PC-3 (cell line): ENCODE results near the gene PRRC2B.
"Not testable (repeated sequence)": the region's sequence is repeated elsewhere in the genome, so short reads cannot be mapped to it uniquely, and the experiment has no call there.

ENCODE experiments used
- EZH2 ChIP-seq: fragments of 300-600 bp; sonication (generic); IDR thresholded peaks from one replicate; pipeline ENCODE4 v1.6.1; 2017; ENCODE audit warnings: antibody characterized with exemption, mild to moderate bottlenecking, low read length; ENCODE audit not compliant: unreplicated experiment
- TF ChIP-seq, protein P1 (sequence below): fragments of 300-600 bp; sonication (generic); conservative IDR thresholded peaks from 2 replicates; pipeline ENCODE4 v1.5.1; 2017; ENCODE audit warnings: antibody characterized with exemption, low read depth, mild to moderate bottlenecking, low read length

DNA sequence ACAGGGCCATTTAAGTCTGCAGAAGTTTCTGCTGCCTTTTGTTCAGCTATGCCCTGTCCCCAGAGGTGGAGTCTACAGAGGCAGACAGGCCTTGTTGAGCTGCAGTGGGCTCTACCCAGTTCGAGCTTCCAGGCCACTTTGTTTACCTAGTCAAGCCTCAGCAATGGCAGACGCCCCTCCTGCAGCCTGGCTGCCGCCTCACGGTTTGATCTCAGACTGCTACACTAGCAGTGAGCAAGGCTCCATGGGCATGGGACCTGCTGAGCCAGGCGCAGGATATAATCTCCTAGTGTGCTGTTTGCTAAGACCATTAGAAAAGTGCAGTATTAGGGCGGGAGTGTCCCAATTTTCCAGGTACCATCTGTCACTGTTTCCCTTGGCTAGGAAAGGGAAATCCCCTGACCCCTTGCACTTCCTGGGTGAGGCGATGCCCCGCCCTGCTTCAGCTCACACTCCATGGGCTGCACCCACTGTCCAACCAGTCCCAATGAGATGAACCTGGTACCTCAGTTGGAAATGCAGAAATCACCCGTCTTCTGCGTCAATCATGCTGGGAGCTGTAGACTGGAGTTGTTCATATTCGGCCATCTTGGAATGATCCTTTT lies 48.9 kb upstream of the PRRC2B start:
- TF ChIP-seq, protein P1, sequence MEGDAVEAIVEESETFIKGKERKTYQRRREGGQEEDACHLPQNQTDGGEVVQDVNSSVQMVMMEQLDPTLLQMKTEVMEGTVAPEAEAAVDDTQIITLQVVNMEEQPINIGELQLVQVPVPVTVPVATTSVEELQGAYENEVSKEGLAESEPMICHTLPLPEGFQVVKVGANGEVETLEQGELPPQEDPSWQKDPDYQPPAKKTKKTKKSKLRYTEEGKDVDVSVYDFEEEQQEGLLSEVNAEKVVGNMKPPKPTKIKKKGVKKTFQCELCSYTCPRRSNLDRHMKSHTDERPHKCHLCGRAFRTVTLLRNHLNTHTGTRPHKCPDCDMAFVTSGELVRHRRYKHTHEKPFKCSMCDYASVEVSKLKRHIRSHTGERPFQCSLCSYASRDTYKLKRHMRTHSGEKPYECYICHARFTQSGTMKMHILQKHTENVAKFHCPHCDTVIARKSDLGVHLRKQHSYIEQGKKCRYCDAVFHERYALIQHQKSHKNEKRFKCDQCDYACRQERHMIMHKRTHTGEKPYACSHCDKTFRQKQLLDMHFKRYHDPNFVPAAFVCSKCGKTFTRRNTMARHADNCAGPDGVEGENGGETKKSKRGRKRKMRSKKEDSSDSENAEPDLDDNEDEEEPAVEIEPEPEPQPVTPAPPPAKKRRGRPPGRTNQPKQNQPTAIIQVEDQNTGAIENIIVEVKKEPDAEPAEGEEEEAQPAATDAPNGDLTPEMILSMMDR: not testable (repeated sequence)
- not testable (repeated sequence) for TF ChIP-seq EZH2
